Measurements from ENCODE around the gene MCCD1.
"Not testable (repeated sequence)": the region's sequence is repeated elsewhere in the genome, so short reads cannot be mapped to it uniquely, and the experiment has no call there.

- TF ChIP-seq CTCF (conservative IDR thresholded peaks at IDR 0.05; ENCODE audit: low read depth, low read length); EZH2 (IDR thresholded peaks at IDR 0.05; ENCODE audit: low read length, unreplicated experiment); EZH2phosphoT487 (IDR thresholded peaks at IDR 0.05; ENCODE audit: borderline replicate concordance, low read length): not testable (repeated sequence)
Observed at GRCh38 chr6:31493550-31493874, 35.2 kb upstream of the MCCD1 start.
